Pancreas (tissue), 10 donors: ENCODE data around the gene DHRS2. TPM values are rescaled to one million over a fixed set of nuclear protein-coding genes. Genes with fewer than 3 reads are reported as not detected.

Experiments used
- ATAC-seq, 4 donors: fragments of 200-7000 bp; cut with Tn5 transposase; one replicate each; pipeline versions ENCODE4 v1.8.0 to v1.9.1; 2020; ENCODE audit warnings: mild to moderate bottlenecking in 4 of 4, moderate library complexity in 4 of 4
- DNase-seq, 6 donors: peaks; one replicate each; pipeline ENCODE4 v3.0.0-alpha.2; 2020
- FAIRE-seq: peaks from 2 replicates; lab custom pipeline; 2012; peaks lifted over from hg19 to GRCh38; lab: Jason Lieb, UNC
- H3K27ac ChIP-seq, 4 donors: fragments of 200-600 bp; sonication (generic); 1 replicate in 3 of 4; 2 replicates in 1 of 4; pipeline versions ENCODE4 v1.5.0 to v1.8.0; 2020
- H3K27me3 ChIP-seq, 4 donors: fragments of 200-600 bp; one replicate each; pipeline ENCODE4 v1.8.0; 2021
- H3K36me3 ChIP-seq, 3 donors: fragments of 200-600 bp; sonication (generic) in 1 of 3; one replicate each; pipeline versions ENCODE4 v1.5.0 to v1.8.0; 2020 to 2021
- H3K4me1 ChIP-seq, 3 donors: fragments of 200-600 bp; one replicate each; pipeline ENCODE4 v1.8.0; 2021
- H3K4me3 ChIP-seq, 4 donors: fragments of 200-600 bp; sonication (generic) in 2 of 4; one replicate each; pipeline versions ENCODE4 v1.5.0 to v1.8.0; 2020 to 2021
- H3K9me3 ChIP-seq, 4 donors: fragments of 200-600 bp; one replicate each; pipeline ENCODE4 v1.8.0; 2021
- CTCF ChIP-seq, 4 donors: fragments of 200-600 bp; sonication (generic) in 3 of 4; IDR thresholded peaks; one replicate each; pipeline versions ENCODE4 v1.5.0 to v1.8.0; 2021; ENCODE audit warnings: antibody characterized with exemption in 4 of 4
- WGBS, 2 donors: extraction: QIAGEN DNeasy Blood & Tissue Kit; methylation state at CpG; one replicate each; pipeline ENCODE4 v1.1.7; 2013; 5-methylcytosine and 5-hydroxymethylcytosine counted together
- intact Hi-C, 3 donors: fragments of 100-400 bp; cut with DNase I; formaldehyde crosslinking; loops; one replicate each; pipeline versions ENCODE4 v1.11.1 to v1.14.2; 2022
- polyA plus RNA-seq, 2 donors: library from polyadenylated mRNA; stranded (reverse); fragments of 200-250 nt; gene quantifications; one replicate each; pipeline ENCODE4 v1.2.3, GENCODE V29; 2013
- total RNA-seq, 6 donors: library from RNA; stranded (reverse); fragmentation: NEBNext Ultra II Directional in 4 of 6; extraction: Animal tissue kit (Norgen Biotek cat#: 25700) in 4 of 6; gene quantifications; one replicate each; pipeline versions ENCODE4 v1.2.1 to v1.2.4, GENCODE V29; 2021 to 2023
- donor health status: healthy with polysubstance abuse.
- donor health status: DM: no; HTN: no; CAD: no; lungs with moderate emphysema.
- donor health status: DM: no; HTN: no; CAD: no.
- donor health status: control.
- donor health status: control.
- donor health status: Bipolar disorder and iron deficiency.
- donor health status: DM: yes; HTN: yes; CAD: no.
- donor health status: DM: no; HTN: no; CAD: no.
- donor health status: DM: no; HTN: no; CAD: no.
- donor health status: DM: yes; HTN: yes; CAD: no.

The DHRS2 gene
- total and polyA plus RNA-seq, 8 donors, result 0.43 to 21.6 (median 4.8) TPM

- FAIRE-seq (no peak), DNase-seq (no peak), ATAC-seq (peak in 1 of 4 donors; percentile 6)
- H3K4me1 ChIP-seq, result no peaks in the 10 kb centered on the region
- H3K9me3 ChIP-seq, result no peaks in the 10 kb centered on the region
- no peak for TF ChIP-seq CTCF (IDR thresholded peaks at IDR 0.05)
- no peaks in the 10 kb centered on the region for H3K27me3 ChIP-seq
- 84 to 89% methylated on average over 21 of the region's 21 CpGs for WGBS, 2 donors
- H3K27ac ChIP-seq, result no peak overlapping the region
- H3K36me3 ChIP-seq, result no peaks in the 10 kb centered on the region
- intact Hi-C loops, result no loop called here
- H3K4me3 ChIP-seq, result no peak overlapping the region
These were observed 3.1 kb downstream of the DHRS2 start for GRCh38 chr14:23639048-23639890.

GRCh38 chr14:23639891-23640523 lies 3.8 kb downstream of the DHRS2 start:
- TF ChIP-seq CTCF (IDR thresholded peaks at IDR 0.05), result no peak
- 93 to 97% methylated on average over 8 of the region's 8 CpGs for WGBS, 2 donors
- Histone ChIP-seq H3K9me3 (no peaks in the 10 kb centered on the region), H3K27me3 (no peaks in the 10 kb centered on the region), H3K4me1 (no peaks in the 10 kb centered on the region), H3K36me3 (no peaks in the 10 kb centered on the region), H3K4me3 (no peak overlapping the region), H3K27ac (no peak overlapping the region)
- no peak for FAIRE-seq
- no peak for DNase-seq
- intact Hi-C loops, result no loop called here
- no peak for ATAC-seq

GRCh38 chr14:23640524-23641141 lies 4.5 kb downstream of the DHRS2 start:
- H3K4me1 ChIP-seq, result no peaks in the 10 kb centered on the region
- H3K27ac ChIP-seq, result no peak overlapping the region
- FAIRE-seq (no peak), ATAC-seq (peak in 2 of 4 donors; percentile 43 to 60), DNase-seq (no peak)
- H3K27me3 ChIP-seq, result no peaks in the 10 kb centered on the region
- 73 to 74% methylated on average over 5 of the region's 5 CpGs for WGBS, 2 donors
- no peaks in the 10 kb centered on the region for H3K9me3 ChIP-seq
- intact Hi-C loops, result no loop called here
- no peaks in the 10 kb centered on the region for H3K36me3 ChIP-seq
- no peak for TF ChIP-seq CTCF (IDR thresholded peaks at IDR 0.05)
- H3K4me3 ChIP-seq, result no peak overlapping the region

- no peaks in the 10 kb centered on the region for H3K4me1 ChIP-seq
- no peak overlapping the region for H3K27ac ChIP-seq
- DNase-seq (no peak), ATAC-seq (no peak), FAIRE-seq (no peak)
- 94 to 98% methylated on average over 4 of the region's 4 CpGs for WGBS, 2 donors
- no peak overlapping the region for H3K4me3 ChIP-seq
- TF ChIP-seq CTCF (IDR thresholded peaks at IDR 0.05), result no peak
- no peaks in the 10 kb centered on the region for H3K36me3 ChIP-seq
- H3K9me3 ChIP-seq, result no peaks in the 10 kb centered on the region
- intact Hi-C loops, result no loop called here
- no peaks in the 10 kb centered on the region for H3K27me3 ChIP-seq
These were observed 5.2 kb downstream of the DHRS2 start for GRCh38 chr14:23641180-23641914.
